B cell (primary cell): ENCODE data around the gene CCDC30. TPM values are rescaled to one million over a fixed set of nuclear protein-coding genes. Genes with fewer than 3 reads are reported as not detected.

ENCODE experiments used
- ATAC-seq: fragments of 200-7000 bp; cut with Tn5 transposase; one replicate; pipeline ENCODE4 v1.10.0; 2021; ENCODE audit warnings: low read depth, mild to moderate bottlenecking, moderate number of reproducible peaks, moderate library complexity
- CTCF ChIA-PET: fragments of 350-600 bp; sonication (Branson Sonifier 250); formaldehyde crosslinking; loops from one replicate; lab custom pipeline; 2021; ENCODE audit warnings: antibody characterized with exemption, inconsistent platforms; lab: Charles Lee
- POLR2A ChIA-PET: fragments of 350-600 bp; sonication (Branson Sonifier 250); formaldehyde crosslinking; loops from one replicate; lab custom pipeline; 2021; ENCODE audit warnings: antibody characterized with exemption; lab: Charles Lee
- DNase-seq: peaks from one replicate; pipeline ENCODE4 v3.0.0; 2013
- H2AFZ ChIP-seq: 2 replicates; pipeline ENCODE4 v1.6.1; 2012; ENCODE audit warnings: mild to moderate bottlenecking, low read depth, low read length; ENCODE audit not compliant: insufficient read depth, poor library complexity, severe bottlenecking
- H3K27ac ChIP-seq, 2 donors: 1 replicate in 1 of 2; 2 replicates in 1 of 2; pipeline ENCODE4 v1.5.1; 2012 to 2013; ENCODE audit warnings: low read length in 2 of 2, mild to moderate bottlenecking in 2 of 2, moderate library complexity in 1 of 2
- H3K27me3 ChIP-seq, 4 experiments: fragments of 200-600 bp in 1 of 4; sonication (generic) in 1 of 4; replicated peaks in 1 of 4; 1 replicate in 2 of 4; 2 replicates in 2 of 4; pipeline versions ENCODE4 v1.6.1 to v1.7.0; 2013 to 2016; ENCODE audit warnings: low read length in 3 of 4, mild to moderate bottlenecking in 2 of 4, mixed read lengths in 1 of 4, moderate library complexity in 1 of 4; ENCODE audit not compliant: insufficient read depth in 4 of 4, control insufficient read depth in 3 of 4; ENCODE audit errors: control extremely low read depth in 1 of 4
- H3K36me3 ChIP-seq, 2 experiments: replicated peaks in 1 of 2; 1 replicate in 1 of 2; 2 replicates in 1 of 2; pipeline versions ENCODE4 v1.6.1 to v1.7.1; 2013; ENCODE audit warnings: low read length in 1 of 2; ENCODE audit not compliant: insufficient read depth in 2 of 2, control insufficient read depth in 1 of 2; ENCODE audit errors: control extremely low read depth in 1 of 2, extremely low read depth in 1 of 2
- H3K4me1 ChIP-seq, 2 donors: fragments of 200-600 bp in 1 of 2; sonication (generic) in 1 of 2; 1 replicate in 1 of 2; 2 replicates in 1 of 2; pipeline versions ENCODE4 v1.5.1 to v1.6.1; 2013 to 2017; ENCODE audit warnings: low read length in 2 of 2; ENCODE audit not compliant: control insufficient read depth in 2 of 2, insufficient read depth in 2 of 2
- H3K4me2 ChIP-seq: replicated peaks from 2 replicates; pipeline ENCODE3; 2012; ENCODE audit warnings: mild to moderate bottlenecking, low read depth, low read length; ENCODE audit not compliant: poor library complexity, severe bottlenecking
- H3K4me3 ChIP-seq, 5 experiments: fragments of 200-600 bp in 1 of 5; sonication (generic) in 1 of 5; 1 replicate in 3 of 5; 2 replicates in 2 of 5; pipeline versions ENCODE4 v1.5.1 to v1.7.0; 2011 to 2016; ENCODE audit warnings: low read length in 4 of 5, mild to moderate bottlenecking in 4 of 5, low read depth in 2 of 5, control low read depth in 1 of 5, moderate library complexity in 1 of 5; ENCODE audit not compliant: insufficient read depth in 1 of 5; ENCODE audit errors: control extremely low read depth in 1 of 5, extremely low read depth in 1 of 5
- H3K79me2 ChIP-seq: fragments of 200-600 bp; sonication (generic); one replicate; pipeline ENCODE4 v1.6.0; 2016; ENCODE audit warnings: low read length; ENCODE audit not compliant: control insufficient read depth, insufficient read depth
- H3K9ac ChIP-seq: fragments of 200-600 bp; sonication (generic); 2 replicates; pipeline ENCODE4 v1.6.1; 2017; ENCODE audit warnings: mild to moderate bottlenecking, low read length, moderate library complexity
- H3K9me3 ChIP-seq, 3 donors: one replicate each; pipeline versions ENCODE4 v1.6.1 to v1.7.1; 2013; ENCODE audit warnings: low read length in 2 of 3; ENCODE audit not compliant: control insufficient read depth in 2 of 3, insufficient read depth in 1 of 3; ENCODE audit errors: control extremely low read depth in 1 of 3
- H4K20me1 ChIP-seq: 2 replicates; pipeline ENCODE4 v1.6.0; 2012; ENCODE audit warnings: mild to moderate bottlenecking, low read length; ENCODE audit not compliant: insufficient read depth, control insufficient read depth, poor library complexity, severe bottlenecking
- H3K27ac Mint-ChIP-seq: one replicate; pipeline ENCODE4 v1.8.0; 2021; ENCODE audit warnings: mixed read lengths
- H3K27me3 Mint-ChIP-seq: one replicate; pipeline ENCODE4 v1.8.0; 2021; ENCODE audit warnings: mixed read lengths
- H3K4me1 Mint-ChIP-seq: one replicate; pipeline ENCODE4 v1.8.0; 2021; ENCODE audit warnings: mixed read lengths
- H3K4me3 Mint-ChIP-seq: one replicate; pipeline ENCODE4 v1.8.0; 2021; ENCODE audit warnings: mixed read lengths
- H3K9me3 Mint-ChIP-seq: one replicate; pipeline ENCODE4 v1.8.0; 2022; ENCODE audit warnings: mixed read lengths; ENCODE audit not compliant: insufficient read depth
- CTCF ChIP-seq: fragments of 200-600 bp; IDR thresholded peaks from one replicate; pipeline ENCODE4 v1.8.0; 2022; ENCODE audit warnings: antibody characterized with exemption, mild to moderate bottlenecking
- EZH2 ChIP-seq: IDR thresholded peaks from 2 replicates; pipeline ENCODE4 v1.6.1; 2012; ENCODE audit warnings: borderline replicate concordance, low read depth, mild to moderate bottlenecking, moderate library complexity, low read length; ENCODE audit not compliant: insufficient read depth, poor library complexity, severe bottlenecking
- WGBS: methylation state at CpG from one replicate; pipeline ENCODE4 v1.1.5; 2013; ENCODE audit warnings: missing lambda C conversion rate; ENCODE audit not compliant: insufficient coverage; 5-methylcytosine and 5-hydroxymethylcytosine counted together
- intact Hi-C: fragments of 100-400 bp; cut with micrococcal nuclease; formaldehyde crosslinking; loops from one replicate; pipeline ENCODE4 v1.10.0; 2022
- polyA plus RNA-seq: library from polyadenylated mRNA; depleted of rRNA; stranded (reverse); fragments of >200 nt; gene quantifications from 2 replicates; pipeline ENCODE4 v1.2.3, GENCODE V29; 2012
- total RNA-seq, 2 donors: library from RNA; stranded (reverse); fragments of 120-200 nt in 1 of 2; gene quantifications; 1 replicate in 1 of 2; 2 replicates in 1 of 2; pipeline versions ENCODE4 v1.2.3 to v1.2.4, GENCODE V29; 2013 to 2022

The CCDC30 gene
- total and polyA plus RNA-seq, 2 donors (not counting 1 experiment from before 2014, with no cell fraction given) = 1.4 to 7.4 TPM

GRCh38 chr1:42551180-42551579 is 88.1 kb downstream of the CCDC30 start:
- ATAC-seq = peak; percentile 36
- H3K4me2 ChIP-seq = no peak overlapping the region
- DNase-seq = peak; percentile 31
- CTCF ChIA-PET = no interaction called here
- POLR2A ChIA-PET = no interaction called here
- no peaks in the 10 kb centered on the region for H3K79me2 ChIP-seq
- H3K9me3 ChIP-seq = no peaks in the 10 kb centered on the region
- Mint-ChIP-seq H3K4me3 (no peak overlapping the region), H3K27ac (no peak overlapping the region), H3K4me1 (peaks cover 4% of the 10 kb centered on the region), H3K9me3 (no peaks in the 10 kb centered on the region), H3K27me3 (no peaks in the 10 kb centered on the region)
- 82% methylated on average over 1 of the region's 3 CpGs for WGBS
- no peaks in the 10 kb centered on the region for H4K20me1 ChIP-seq
- H3K36me3 ChIP-seq = no peaks in the 10 kb centered on the region
- H2AFZ ChIP-seq = no peak overlapping the region
- H3K4me1 ChIP-seq = peaks cover 2 to 4% of the 10 kb centered on the region in 2 donors
- no peak for TF ChIP-seq EZH2
- TF ChIP-seq CTCF = no peak
- H3K27ac ChIP-seq = no peak overlapping the region
- intact Hi-C loops = no loop called here
- H3K9ac ChIP-seq = no peak overlapping the region
- no peaks in the 10 kb centered on the region for H3K27me3 ChIP-seq
- H3K4me3 ChIP-seq = no peak overlapping the region

GRCh38 chr1:42551590-42551989 is 88.5 kb downstream of the CCDC30 start:
- DNase-seq (no peak), ATAC-seq (no peak)
- H3K9me3 Mint-ChIP-seq = no peaks in the 10 kb centered on the region
- TF ChIP-seq CTCF = no peak
- no peak for TF ChIP-seq EZH2
- Histone ChIP-seq H3K4me1 (peaks cover 2 to 4% of the 10 kb centered on the region in 2 donors), H2AFZ (no peak overlapping the region), H3K27me3 (no peaks in the 10 kb centered on the region), H3K4me2 (no peak overlapping the region), H3K36me3 (no peaks in the 10 kb centered on the region), H3K79me2 (no peaks in the 10 kb centered on the region), H3K27ac (no peak overlapping the region), H3K4me3 (no peak overlapping the region), H3K9me3 (no peaks in the 10 kb centered on the region), H3K9ac (no peak overlapping the region), H4K20me1 (no peaks in the 10 kb centered on the region)
- CTCF ChIA-PET = no interaction called here
- no peak overlapping the region for H3K27ac Mint-ChIP-seq
- H3K27me3 Mint-ChIP-seq = no peaks in the 10 kb centered on the region
- intact Hi-C loops = no loop called here
- POLR2A ChIA-PET = no interaction called here
- WGBS = 60% methylated on average over 3 of the region's 3 CpGs
- no peak overlapping the region for H3K4me3 Mint-ChIP-seq
- peaks cover 4% of the 10 kb centered on the region for H3K4me1 Mint-ChIP-seq
